Thyroid gland (tissue), 4 donors: Measurements from ENCODE around the gene CCDC136. TPM values are rescaled to one million over a fixed set of nuclear protein-coding genes. Genes with fewer than 3 reads are reported as not detected.

Experiments
- DNase-seq, 2 donors: peaks; one replicate each; pipeline ENCODE4 v3.0.0-alpha.2; 2019
- H3K27ac ChIP-seq, 3 donors: fragments of 200-600 bp; sonication (generic); 1 replicate in 2 of 3; 2 replicates in 1 of 3; pipeline ENCODE4 v1.5.1; 2016 to 2019; ENCODE audit warnings: mild to moderate bottlenecking in 1 of 3, moderate library complexity in 1 of 3
- H3K27me3 ChIP-seq: fragments of 200-600 bp; sonication (generic); one replicate; pipeline ENCODE4 v1.5.1; 2019
- H3K36me3 ChIP-seq, 2 donors: fragments of 200-600 bp; sonication (generic); one replicate each; pipeline ENCODE4 v1.5.1; 2016 to 2019
- H3K4me1 ChIP-seq, 2 donors: fragments of 200-600 bp; sonication (generic); one replicate each; pipeline ENCODE4 v1.5.1; 2017 to 2019
- H3K4me3 ChIP-seq, 3 donors: fragments of 200-600 bp; sonication (generic); replicated peaks in 1 of 3; 1 replicate in 2 of 3; 2 replicates in 1 of 3; pipeline ENCODE4 v1.5.1; 2016; ENCODE audit warnings: mild to moderate bottlenecking in 1 of 3
- H3K9me3 ChIP-seq: fragments of 200-600 bp; sonication (generic); one replicate; pipeline ENCODE4 v1.5.1; 2017
- POLR2A ChIP-seq, 2 donors: fragments of 450-650 bp; IDR thresholded peaks; one replicate each; pipeline ENCODE4 v1.6.1; 2017; ENCODE audit warnings: antibody characterized with exemption in 2 of 2, mild to moderate bottlenecking in 2 of 2, moderate library complexity in 1 of 2
- WGBS, 2 donors: methylation state at CpG; one replicate each; pipeline ENCODE4 v1.1.5; 2017; 5-methylcytosine and 5-hydroxymethylcytosine counted together
- intact Hi-C: fragments of 100-400 bp; cut with DNase I; formaldehyde crosslinking; loops from one replicate; pipeline ENCODE4 v1.15.1; 2023
- total RNA-seq, 4 donors: library from RNA; depleted of rRNA; stranded (reverse); fragments of >200 nt; gene quantifications; one replicate each; pipeline ENCODE4 v1.2.3, GENCODE V29; 2016
- TF ChIP-seq, protein P1 (sequence below), 6 experiments: fragments of 200-600 bp in 3 of 6; fragments of 450-650 bp in 3 of 6; sonication (generic) in 3 of 6; IDR thresholded peaks; one replicate each; pipeline ENCODE4 v1.5.1; 2016 to 2019; ENCODE audit warnings: antibody characterized with exemption in 6 of 6, mild to moderate bottlenecking in 2 of 6, inconsistent platforms in 1 of 6, moderate library complexity in 1 of 6

Gene CCDC136
- total RNA-seq, 4 donors from 2014 or later: 4.4 to 4.9 (median 4.6) TPM

DNA sequence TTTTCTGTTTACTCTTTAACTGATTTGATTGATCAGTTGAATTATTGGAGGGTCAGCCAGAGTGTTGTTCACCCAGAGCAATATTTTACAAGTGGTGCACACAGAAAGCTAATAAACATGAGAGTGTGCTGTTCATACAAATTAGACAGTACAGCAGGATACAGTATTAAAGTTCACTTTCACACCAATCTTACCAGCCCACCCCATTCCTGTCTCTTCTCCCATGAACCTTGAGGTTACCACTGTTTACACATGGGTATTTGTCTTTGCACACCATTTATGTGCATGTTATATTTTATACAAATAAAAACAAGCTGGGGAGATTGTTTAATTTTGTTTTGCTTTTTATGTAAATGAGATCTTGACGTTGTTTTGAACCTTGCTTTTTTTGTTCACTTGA lies 46.1 kb upstream of the CCDC136 start:
- TF ChIP-seq POLR2A (IDR thresholded peaks at IDR 0.05): no peak
- TF ChIP-seq, protein P1, sequence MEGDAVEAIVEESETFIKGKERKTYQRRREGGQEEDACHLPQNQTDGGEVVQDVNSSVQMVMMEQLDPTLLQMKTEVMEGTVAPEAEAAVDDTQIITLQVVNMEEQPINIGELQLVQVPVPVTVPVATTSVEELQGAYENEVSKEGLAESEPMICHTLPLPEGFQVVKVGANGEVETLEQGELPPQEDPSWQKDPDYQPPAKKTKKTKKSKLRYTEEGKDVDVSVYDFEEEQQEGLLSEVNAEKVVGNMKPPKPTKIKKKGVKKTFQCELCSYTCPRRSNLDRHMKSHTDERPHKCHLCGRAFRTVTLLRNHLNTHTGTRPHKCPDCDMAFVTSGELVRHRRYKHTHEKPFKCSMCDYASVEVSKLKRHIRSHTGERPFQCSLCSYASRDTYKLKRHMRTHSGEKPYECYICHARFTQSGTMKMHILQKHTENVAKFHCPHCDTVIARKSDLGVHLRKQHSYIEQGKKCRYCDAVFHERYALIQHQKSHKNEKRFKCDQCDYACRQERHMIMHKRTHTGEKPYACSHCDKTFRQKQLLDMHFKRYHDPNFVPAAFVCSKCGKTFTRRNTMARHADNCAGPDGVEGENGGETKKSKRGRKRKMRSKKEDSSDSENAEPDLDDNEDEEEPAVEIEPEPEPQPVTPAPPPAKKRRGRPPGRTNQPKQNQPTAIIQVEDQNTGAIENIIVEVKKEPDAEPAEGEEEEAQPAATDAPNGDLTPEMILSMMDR (IDR thresholded peaks at IDR 0.05): no peak
- Histone ChIP-seq H3K27me3 (no peaks in the 10 kb centered on the region), H3K4me1 (peaks cover 16 to 22% of the 10 kb centered on the region in 2 donors), H3K36me3 (peaks cover 8 to 15% of the 10 kb centered on the region in 2 donors), H3K27ac (no peak overlapping the region), H3K9me3 (no peaks in the 10 kb centered on the region), H3K4me3 (no peak overlapping the region)
- DNase-seq: no peak
- 80 to 84% methylated on average over 1 of the region's 1 CpG for WGBS, 2 donors
- intact Hi-C loops: no loop called here

DNA sequence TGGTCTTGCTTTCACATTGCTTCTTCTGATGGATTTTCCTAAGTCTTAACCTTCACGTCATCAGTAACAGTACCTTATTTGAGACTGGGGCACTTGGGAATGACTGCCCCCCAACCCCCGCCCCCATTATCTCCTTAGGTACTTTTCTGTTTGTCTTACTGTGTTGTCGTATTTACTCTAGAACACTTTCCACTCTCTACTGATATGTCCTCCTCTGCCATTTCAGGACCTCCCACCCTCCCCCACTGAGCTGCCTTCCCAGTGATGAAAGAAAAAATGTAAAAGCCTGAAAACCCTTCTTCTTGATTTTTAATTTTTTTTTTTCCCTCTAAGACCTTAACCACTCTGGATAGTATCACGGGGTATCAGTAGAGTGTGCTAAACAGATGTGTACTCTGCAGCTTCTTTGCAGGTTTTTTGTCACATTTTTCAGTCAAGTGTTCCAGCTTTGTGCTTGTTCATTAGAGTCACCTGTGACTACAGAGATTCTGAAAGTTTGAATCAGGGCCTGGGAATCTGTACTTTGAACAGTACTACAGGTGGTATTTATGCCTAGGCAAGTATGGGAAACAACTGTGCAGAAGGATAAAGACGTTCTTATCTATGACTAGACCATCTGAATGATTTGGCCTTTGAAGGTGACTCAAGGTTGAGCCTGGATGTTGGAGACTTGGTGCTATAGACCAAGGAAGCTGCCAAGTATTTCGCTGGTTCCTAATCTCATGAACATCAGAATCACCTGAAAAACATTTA lies 44.3 kb upstream of the CCDC136 start:
- Histone ChIP-seq H3K27me3 (no peaks in the 10 kb centered on the region), H3K27ac (no peak overlapping the region), H3K9me3 (no peaks in the 10 kb centered on the region), H3K36me3 (peaks cover 8 to 20% of the 10 kb centered on the region in 2 donors), H3K4me1 (peaks cover 0 to 7% of the 10 kb centered on the region in 2 donors), H3K4me3 (no peak overlapping the region)
- no peak for DNase-seq
- TF ChIP-seq POLR2A (IDR thresholded peaks at IDR 0.05): no peak
- TF ChIP-seq, protein P1 (IDR thresholded peaks at IDR 0.05): no peak
- intact Hi-C loops: no loop called here
- WGBS, 2 donors: 89 to 93% methylated on average over 6 of the region's 6 CpGs

DNA sequence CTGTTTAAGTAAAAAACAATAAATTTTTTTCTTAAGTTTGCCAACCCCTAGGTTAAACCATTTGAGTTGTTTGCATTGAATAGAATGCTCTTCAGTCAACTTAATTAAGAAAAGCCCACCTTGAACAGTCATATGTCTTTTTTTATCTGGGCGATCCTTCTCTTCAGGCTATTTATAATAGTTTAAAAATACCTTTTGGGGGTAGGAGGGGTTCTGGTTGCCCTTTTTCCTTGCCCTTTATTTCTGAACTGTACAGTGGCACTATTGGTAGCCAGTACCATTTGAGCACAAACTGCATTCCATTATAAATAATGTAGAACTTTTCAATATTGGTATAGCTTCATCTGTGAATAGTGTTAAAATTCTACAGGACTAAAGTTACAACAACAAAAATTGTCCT lies 39.5 kb upstream of the CCDC136 start:
- Histone ChIP-seq H3K36me3 (peaks cover 11 to 20% of the 10 kb centered on the region in 2 donors), H3K9me3 (no peaks in the 10 kb centered on the region), H3K4me3 (no peak overlapping the region), H3K4me1 (peaks cover 17 to 21% of the 10 kb centered on the region in 2 donors), H3K27me3 (no peaks in the 10 kb centered on the region), H3K27ac (no peak overlapping the region)
- no peak for DNase-seq
- 93 to 95% methylated on average over 1 of the region's 1 CpG for WGBS, 2 donors
- intact Hi-C loops: no loop called here
- TF ChIP-seq, protein P1 (IDR thresholded peaks at IDR 0.05): no peak
- TF ChIP-seq POLR2A (IDR thresholded peaks at IDR 0.05): no peak

DNA sequence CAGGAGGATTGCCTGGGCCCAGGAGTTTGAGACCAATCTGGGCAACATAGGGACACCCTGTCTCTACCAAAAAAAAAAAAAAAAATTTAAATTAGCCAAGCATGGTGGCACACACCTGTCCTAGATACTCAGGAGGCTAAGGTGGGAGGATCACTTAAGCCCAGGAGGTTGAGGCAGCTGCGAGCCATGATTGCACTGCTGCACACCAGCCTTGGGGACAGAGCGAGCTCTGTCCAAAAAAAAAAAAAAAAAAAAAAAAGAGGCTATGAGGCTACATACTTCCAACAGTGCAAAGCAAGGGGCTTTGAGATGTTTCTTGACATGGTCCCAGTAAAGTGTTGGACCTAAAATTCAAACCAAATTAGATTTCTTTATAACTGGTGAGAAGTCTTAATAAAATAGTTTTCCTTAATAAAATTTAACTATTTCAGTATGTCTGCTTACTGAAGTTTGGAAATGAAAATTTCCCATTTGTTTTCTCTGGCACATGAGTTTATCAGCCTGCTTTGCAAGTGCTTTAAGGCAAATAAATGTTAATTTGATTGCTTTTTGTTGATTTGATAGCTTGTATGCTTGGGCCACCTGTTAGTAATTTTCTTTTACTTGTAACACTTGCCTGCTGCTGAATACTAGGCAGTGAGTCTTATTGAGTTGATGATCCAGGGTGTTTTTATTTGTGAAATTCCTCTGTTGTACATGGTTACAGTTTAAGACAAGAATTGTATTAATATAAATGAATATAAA lies 36.5 kb upstream of the CCDC136 start:
- peaks cover 17 to 21% of the 10 kb centered on the region in 2 donors for H3K4me1 ChIP-seq
- 95 to 100% methylated on average over 2 of the region's 2 CpGs for WGBS, 2 donors
- no peaks in the 10 kb centered on the region for H3K9me3 ChIP-seq
- intact Hi-C loops: no loop called here
- no peaks in the 10 kb centered on the region for H3K27me3 ChIP-seq
- no peak for DNase-seq
- H3K27ac ChIP-seq: peak overlapping the region in 1 of 3 donors; percentile 15
- TF ChIP-seq, protein P1 (IDR thresholded peaks at IDR 0.05): no peak
- TF ChIP-seq POLR2A (IDR thresholded peaks at IDR 0.05): no peak
- H3K4me3 ChIP-seq: no peak overlapping the region
- H3K36me3 ChIP-seq: peaks cover 17 to 21% of the 10 kb centered on the region in 2 donors
